ENCODE results near the gene IL18.
"Not testable (repeated sequence)": the region's sequence is repeated elsewhere in the genome, so short reads cannot be mapped to it uniquely, and the experiment has no call there.

The IL18 gene

GRCh38 chr11:112163875-112164685, at the start of gene IL18:
Gene IL18 (minus strand): TSS chr11:112164094. CDS start chr11:112155053, 9,041 bp downstream.
- DNase-seq: no peak

DNA sequence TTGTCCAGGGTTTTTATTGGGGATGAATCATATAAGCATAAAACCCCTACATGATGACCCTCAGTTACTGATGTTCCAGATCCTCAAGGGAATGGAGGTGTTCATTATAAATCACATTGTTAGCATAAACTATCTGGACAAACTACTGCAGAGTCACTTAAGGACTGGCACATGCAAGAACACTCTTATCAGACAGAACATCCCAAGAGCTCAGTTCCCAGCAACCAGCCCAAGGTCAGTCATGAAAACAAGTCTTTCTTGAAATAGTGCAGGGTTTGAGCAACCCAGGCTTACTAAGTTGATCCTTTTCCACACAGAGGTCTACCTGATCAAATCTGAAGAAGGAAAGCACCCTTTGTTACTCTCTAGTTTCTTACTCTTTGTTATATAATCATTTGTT, 48.8 kb upstream of the IL18 start:
- DNase-seq: no peak

DNA sequence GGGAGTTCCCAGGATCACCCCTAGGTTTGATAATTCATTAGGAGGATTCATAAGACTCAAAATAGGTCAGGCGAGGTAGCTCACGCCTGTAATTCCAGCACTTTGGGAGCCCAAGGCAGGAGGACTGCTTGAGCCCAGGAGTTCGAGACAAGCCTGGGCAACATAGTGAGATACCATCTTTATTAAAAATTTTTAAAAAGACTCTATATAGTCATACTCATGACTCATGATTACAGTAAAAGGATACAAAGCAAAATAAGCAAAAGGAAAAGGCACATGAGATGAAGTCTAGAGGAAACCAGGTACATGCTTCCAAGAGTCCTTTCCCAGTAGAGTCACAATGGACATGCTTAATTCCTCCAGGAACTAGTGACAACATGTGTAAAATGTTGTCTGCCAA, 48.4 kb upstream of the IL18 start:
- no peak for DNase-seq

DNA sequence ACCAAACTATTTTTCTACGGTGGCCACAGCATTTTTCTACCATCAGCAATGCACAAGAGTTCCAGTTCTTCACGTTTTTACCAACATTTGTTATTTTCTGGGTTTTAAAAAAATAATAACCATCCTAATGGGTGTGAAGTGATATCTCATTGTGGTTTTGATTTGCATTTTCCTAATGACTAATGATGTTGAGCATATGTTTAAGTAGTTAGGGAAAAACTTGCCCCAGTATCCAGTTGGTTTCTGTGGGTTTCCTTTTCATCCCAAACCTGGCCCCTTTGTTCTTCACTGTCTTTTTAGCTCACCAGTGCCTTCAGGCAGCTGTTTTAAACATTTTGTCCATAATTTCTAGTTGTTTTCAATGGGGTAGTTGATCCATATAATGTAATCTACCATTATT, 47.6 kb upstream of the IL18 start:
- DNase-seq: no peak

GRCh38 chr11:112210890-112211289, 47.0 kb upstream of the IL18 start:
- no peak for DNase-seq

DNA sequence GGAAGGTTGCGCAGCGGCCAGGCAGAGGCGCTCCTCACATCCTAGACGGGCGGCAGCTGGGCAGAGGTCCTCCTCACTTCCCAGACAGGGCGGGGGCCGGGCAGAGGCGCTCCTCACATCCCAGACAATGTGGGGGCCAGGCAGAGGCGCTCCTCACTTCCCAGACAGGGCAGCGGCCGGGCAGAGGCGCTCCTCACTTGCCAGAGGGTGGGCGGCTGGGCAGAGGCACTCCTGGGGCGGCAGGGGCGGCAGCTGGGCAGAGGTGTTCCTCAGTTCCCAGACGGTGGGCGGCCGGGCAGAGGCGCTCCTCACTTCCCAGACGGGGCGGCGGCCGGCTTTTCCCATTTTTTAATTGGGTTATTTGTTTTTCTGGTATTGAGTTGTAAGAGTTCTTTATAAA, 42.2 kb upstream of the IL18 start:
- DNase-seq: no peak

DNA sequence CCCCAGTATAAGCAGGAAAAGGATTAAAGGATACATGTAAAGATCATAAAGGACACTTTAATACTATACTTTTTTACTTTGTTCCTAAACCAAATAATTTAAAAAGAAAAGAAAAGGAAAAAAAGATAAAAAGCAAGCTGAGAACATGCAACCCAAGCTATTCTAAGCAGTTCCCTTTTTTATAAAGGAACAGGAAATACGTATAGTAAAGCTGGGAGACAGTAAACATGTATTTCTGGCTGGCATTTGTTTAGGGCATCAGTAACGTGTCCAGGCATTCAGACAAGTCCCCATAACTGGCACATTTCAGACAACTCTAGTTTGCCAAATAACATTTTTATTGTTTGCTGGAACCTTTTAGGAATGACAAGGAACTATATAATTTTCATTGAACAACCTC, 36.4 kb upstream of the IL18 start:
- no peak for DNase-seq

DNA sequence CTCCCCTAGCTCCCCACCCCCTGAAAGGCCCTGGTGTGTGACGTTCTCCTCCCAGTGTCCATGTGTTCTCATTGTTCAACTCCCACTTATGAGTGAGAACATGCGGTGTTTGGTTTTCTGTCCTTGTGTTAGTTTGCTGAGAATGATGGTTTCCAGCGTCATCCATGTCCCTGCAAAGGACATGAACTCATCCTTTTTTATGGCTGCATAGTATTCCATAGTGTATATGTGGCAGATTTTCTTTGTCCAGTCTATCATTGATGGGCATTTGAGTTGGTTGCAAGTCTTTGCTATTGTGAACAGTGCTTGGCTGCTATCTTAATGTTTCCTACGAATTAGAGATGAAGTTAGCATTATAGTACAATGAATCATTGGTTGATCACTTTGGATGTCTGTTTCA, 35.2 kb upstream of the IL18 start:
- not testable (repeated sequence) for DNase-seq

GRCh38 chr11:112196519-112197087, 32.7 kb upstream of the IL18 start:
- no peak for DNase-seq

- DNase-seq: no peak
Observed at GRCh38 chr11:112195951-112196351, 32.1 kb upstream of the IL18 start.

DNA sequence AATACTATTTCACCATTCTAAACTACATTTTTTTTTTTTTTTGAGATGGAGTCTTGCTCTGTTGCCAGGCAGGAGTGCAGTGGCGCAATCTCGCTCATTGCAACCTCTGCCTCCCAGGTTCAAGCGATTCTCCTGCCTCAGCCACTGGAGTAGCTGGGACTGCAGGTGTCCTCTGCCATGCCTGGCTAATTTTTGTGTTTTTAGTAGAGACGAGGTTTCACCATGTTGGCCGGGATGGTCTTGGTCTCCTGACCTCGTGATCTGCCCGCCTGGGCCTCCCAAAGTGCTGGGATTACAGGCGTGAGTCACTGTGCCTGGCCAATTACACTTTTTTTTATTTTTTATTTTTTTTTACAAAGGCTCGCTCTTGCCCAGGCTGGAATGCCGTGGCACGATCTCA, 31.2 kb upstream of the IL18 start:
- DNase-seq: peak; percentile 5

GRCh38 chr11:112186304-112186703, 22.4 kb upstream of the IL18 start:
- no peak for DNase-seq

DNA sequence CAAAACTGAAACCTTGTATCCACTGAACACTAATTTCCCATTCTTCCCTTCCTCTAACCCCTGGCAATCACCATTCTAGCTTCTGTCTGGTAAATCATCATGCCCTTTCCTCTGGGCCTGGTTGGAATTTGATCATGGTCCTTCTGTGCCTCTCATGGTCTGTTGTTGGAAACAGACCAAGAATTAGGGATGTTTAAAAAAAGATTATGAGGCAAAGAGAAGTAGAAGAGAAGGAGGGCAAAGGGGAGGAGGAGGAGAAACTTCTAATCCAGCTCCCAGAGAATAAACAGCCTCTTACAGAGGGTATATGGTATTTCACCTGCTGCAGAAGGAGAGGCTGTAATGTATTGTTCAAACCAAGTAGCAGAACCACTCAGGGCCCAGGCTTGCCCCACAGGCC, 22.0 kb upstream of the IL18 start:
- DNase-seq: no peak

DNA sequence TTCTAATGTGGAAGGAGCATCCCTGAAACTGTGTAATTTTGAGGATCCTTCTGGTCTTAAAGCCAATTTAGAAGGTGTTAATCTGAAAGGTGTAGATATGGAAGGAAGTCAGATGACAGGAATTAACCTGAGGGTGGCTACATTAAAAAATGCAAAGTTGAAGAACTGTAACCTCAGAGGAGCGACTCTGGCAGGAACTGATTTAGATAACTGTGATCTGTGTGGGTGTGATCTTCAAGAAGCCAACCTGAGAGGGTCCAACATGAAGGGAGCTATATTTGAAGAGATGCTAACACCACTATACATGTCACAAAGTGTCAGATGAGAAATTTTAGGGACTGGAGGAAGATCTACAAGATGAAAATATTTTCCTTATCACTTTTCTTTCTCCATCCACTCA, 19.0 kb upstream of the IL18 start:
- DNase-seq: no peak

DNA sequence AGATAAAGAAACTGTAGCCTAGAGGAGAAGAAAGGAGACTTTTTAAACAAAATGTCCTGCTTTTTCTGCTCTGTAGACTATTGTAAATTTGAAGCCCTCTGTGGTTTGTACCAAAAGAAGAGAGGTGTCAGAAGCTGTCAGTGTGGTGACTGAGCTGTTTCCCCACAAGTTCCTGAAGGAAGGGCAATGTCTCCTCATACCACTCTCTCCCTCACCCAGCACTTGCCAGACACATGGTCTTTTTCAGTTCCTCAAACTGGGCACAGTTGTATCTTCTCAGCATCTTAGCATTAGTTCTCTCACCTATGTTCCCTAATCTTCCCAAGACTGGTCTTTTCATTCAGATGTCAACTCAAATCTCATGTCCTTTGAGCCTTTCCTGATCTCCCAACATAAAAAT, 15.7 kb upstream of the IL18 start:
- DNase-seq: no peak

- DNase-seq: no peak
Observed at GRCh38 chr11:112178936-112179335, 15.0 kb upstream of the IL18 start.

DNA sequence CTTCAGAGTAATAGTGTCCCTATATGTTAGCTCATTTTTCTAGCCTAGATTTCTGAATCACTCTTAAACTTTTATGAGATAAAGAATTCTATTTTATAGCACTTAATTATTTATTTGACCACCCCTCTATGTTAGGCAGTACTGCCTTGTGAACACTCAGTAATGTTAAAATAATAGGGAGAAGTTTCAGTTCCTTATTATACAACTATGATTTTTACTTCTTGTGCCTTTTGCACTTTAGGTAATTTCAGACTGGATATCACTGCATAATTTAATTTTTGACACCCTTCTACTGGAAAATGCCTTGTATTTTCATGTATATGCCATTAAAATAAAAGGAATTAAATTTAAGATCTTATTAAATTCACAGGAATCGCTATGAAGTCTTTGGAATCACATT, 14.5 kb upstream of the IL18 start:
- no peak for DNase-seq

GRCh38 chr11:112177589-112177988, 13.7 kb upstream of the IL18 start:
- no peak for DNase-seq

GRCh38 chr11:112176077-112176476, 12.2 kb upstream of the IL18 start:
- DNase-seq: no peak

DNA sequence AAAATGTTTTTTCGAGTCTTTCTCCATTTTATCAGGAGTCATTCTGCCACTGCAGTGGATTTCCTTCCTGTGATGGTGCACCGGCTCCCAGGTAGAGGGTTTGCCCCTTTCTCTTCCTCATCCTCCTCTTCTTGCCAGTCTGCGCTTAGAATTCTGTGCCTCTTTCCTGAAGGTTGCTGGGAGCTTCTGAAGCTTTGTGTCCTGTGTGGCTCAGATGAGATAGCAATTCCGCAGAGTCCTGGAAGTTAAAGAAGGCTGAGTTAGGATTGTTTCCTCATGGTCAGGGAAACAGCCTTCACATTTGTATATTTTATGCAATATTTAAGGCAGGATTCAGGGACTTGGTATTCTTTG, 11.7 kb upstream of the IL18 start:
- DNase-seq: no peak

DNA sequence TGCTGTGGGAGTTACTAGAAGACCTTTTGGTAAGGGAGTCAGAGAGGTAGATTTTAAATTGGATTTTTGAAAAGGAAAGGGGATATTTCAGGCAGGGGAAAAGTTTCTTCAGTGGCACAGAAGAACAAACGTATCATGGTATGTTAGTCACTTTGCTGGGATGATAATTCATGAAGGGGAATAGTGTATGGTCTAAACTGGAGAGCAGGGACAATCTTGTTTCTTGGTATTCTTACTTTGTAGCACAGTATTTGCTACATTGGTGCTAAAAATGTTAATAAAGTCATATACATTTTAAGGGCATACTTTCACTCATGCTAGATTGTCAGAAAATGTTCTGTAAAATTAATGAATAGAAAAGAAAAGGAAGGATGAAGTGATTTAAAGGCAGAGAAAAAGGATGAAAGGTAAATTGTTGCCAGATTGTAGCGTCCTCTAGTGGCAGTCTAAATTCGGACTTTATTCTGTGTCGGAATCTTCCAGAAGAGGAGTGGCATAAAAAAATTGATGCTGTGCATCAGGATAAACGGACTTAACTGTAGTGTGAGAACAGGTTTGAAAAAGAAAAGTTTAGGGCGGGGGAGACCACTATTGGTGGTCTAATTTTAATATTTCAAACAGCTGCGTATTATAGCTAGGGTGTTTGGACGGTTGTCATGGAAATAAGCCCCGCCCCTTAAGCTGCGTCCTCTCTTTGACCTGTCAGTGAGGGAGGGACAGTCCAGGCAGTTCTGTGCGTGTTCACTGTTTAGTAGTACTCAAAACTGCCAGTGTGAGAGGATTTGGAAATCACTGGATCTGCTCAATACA, 11.1 kb upstream of the IL18 start, which contains the start of gene BCO2:
Gene BCO2 (plus strand): TSS at position 724 of the 810 bp plus-strand sequence. CDS start 90 bp downstream, outside the sequence.
- no peak for DNase-seq

GRCh38 chr11:112173152-112173551, 9.3 kb upstream of the IL18 start:
- DNase-seq: no peak

GRCh38 chr11:112172362-112172994, 8.6 kb upstream of the IL18 start:
- no peak for DNase-seq

Measured in GOT3 (cell line).